AG08396 (cell line): ENCODE measurements around the gene C14orf93.
"Not testable (repeated sequence)": the region's sequence is repeated elsewhere in the genome, so short reads cannot be mapped to it uniquely, and the experiment has no call there.

Experiments used
- DNase-seq: peaks from one replicate; pipeline ENCODE4 v3.0.0; 2012; ENCODE audit warnings: low spot score, mixed read lengths

Gene C14orf93

GRCh38 chr14:22973217-22974032 is 36.5 kb downstream of the C14orf93 start:
- peak; percentile 52 for DNase-seq

GRCh38 chr14:22972313-22972930 is 37.5 kb downstream of the C14orf93 start:
- DNase-seq, result no peak

DNA sequence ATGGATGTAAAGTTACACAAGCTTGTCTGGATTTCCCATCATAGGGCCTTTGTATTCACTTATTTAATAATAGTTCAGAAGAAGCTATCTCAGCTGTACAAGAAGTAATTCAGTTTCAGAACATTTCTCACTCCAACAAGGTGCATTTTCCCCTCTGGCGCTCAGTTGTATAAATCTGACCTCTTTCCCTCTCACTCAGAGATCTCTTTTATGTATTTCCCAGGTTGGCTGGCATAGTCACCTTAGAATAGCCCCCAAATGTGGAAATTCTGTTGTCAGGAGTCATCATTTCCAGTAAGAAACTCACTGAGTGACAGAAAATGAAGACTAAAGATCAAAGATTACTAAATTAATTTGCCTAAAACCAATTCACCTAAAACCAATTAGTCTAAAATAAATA is 38.8 kb downstream of the C14orf93 start:
- no peak for DNase-seq

DNA sequence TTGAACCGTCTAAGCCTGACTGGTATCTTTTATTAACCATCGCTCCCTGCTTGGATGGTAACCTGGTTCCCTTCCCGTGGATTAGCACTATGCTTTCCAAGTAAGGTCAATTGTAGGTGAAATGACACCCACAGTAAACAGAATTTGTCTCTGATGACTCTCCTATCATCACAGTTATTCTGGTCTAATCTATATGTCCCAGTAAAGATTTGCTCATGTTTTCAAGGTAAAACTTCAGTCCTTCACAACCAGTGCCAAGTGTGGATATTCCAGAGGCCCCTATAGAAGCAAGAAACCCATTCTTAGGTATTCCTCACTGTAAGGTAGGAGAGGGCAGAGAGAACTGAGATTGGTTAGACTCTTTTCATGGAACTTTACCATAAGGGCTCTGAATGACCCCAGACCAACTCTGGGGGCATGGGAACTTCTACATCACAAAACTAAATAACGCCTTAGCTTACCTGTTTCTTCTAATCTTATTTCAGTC is 43.1 kb downstream of the C14orf93 start:
- DNase-seq, result no peak

DNA sequence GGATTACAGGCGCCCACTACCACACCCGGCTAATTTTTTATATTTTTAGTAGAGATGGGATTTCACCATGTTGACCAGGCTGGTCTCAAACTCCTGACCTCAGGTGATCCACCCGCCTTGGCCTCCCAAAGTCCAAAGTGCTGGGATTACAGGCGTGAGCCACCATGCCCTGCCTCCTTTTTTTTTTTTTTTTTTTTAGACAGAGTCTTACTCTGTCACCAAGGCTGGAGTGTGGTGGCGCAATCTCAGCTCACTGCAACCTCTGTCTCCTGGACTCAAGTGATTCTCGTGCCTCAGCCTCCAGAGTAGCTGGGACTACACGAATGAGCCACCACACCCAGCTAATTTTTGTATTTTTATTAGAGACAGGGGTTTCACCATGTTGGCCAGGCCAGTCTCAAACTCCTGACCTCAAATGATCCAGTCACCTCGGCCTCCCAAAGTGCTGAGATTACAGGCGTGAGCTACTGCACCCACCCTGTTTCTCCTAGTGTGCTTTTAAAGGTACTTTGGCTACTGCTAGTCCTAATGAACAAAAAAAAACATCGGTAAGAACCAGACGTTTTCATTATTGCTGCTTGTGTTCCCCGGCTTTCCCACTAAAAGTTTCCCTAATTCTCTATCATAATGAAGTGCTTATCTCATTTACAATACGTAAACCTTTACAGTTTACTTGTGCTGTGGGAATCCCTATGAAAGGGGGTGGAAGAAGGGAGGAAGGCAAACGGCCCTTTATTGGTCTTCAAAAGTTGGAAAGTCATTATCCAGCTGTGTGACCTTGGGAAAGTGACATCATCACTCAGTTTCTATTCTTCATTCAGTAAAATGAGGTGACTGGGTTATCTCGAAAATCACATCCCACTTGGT is 43.8 kb downstream of the C14orf93 start:
- not testable (repeated sequence) for DNase-seq

DNA sequence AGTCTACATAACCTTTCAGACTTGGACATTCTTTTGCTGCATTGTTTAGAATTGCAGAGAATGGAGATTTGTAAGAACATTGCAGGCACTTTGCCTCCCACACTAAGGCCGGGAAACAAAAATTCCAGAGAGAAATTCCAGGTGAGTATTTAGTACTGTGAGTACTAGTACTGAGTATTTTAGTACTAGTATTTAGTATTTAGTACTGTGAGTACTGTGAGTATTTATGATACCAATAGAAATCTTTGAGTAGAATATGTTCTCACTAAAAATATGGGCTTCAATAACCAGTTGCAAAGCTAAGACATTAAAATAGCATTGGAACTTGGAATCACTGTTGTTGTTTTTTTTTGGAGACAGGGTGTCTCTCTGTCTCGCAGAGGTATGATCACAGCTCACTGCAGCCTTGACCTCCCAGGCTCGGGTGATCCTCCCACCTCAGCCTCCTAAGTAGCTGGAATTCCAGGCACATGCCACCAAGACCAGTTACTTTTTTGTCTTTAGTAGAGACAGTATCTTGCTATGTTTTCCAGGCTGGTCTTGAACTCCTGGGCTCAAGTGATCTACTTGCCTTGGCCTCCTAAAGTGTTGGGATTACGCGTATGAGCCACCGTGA is 47.8 kb downstream of the C14orf93 start:
- DNase-seq, result no peak

- DNase-seq, result no peak
Measured at GRCh38 chr14:22955702-22956569, 54.0 kb downstream of the C14orf93 start.

- DNase-seq, result no peak
Measured at GRCh38 chr14:22952418-22952817, 57.5 kb downstream of the C14orf93 start.

DNA sequence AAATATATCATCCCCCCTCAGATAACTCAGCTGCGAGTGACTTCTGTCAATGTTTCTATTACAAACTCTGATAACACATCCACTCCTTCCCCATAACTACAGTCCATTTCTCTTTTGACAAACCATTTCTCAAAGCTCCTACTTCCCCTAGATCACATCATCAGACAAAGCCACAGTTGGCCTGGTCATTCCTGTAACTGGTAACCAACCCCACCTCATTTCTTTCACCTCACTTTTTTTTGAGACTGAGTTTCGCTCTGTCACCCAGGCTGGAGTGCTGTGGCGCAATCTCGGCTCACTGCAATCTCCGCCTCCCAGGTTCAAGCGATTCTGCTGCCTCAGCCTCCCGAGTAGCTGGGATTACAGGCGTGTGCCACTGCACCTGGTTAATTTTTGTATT is 58.1 kb downstream of the C14orf93 start:
- not testable (repeated sequence) for DNase-seq

DNA sequence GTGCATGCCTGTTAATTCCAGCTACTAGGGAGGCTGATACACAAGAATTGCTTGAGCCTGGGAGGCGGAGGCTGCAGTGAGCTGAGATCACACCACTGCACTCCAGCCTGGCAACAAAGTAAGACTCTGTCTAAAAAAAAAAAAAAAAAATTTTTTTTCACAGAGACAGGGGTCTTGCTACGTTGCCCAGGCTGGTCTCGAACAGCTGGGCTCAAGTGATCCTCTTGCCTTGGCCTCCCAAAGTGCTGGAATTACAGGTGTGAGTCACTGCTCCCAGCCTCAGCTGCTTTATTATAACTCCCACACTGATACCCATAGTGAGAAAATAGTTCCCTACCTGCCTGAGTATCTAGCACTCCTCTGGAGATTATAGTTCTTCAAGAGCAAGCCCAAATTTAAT is 64.3 kb downstream of the C14orf93 start:
- DNase-seq, result no peak

DNA sequence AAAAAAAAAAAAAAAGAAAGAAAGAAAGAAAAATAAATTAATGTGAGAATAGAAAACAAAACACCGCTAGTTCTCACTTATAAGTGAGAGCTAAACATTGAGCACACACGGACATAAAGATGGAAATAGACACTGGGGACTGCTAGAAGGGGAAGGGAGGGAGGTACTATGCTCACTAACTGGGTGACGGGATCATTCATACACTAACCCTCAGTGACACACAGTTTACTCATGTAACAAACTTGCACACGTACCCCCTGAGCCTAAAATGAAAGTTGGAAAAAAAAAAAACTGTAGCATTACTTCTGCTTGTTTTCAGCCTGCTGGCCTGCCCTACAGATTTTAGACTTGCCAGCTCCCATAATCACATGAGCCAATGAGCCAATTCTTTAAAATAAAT is 70.3 kb downstream of the C14orf93 start:
- DNase-seq, result no peak
